Endodermal cell (in vitro differentiated cells): ENCODE results near the gene TBC1D16. TPM values are rescaled to one million over a fixed set of nuclear protein-coding genes. Genes with fewer than 3 reads are reported as not detected.

Experiments used
- DNase-seq: peaks from one replicate; pipeline ENCODE4 v3.0.0-alpha.2; 2017
- H3K27ac ChIP-seq: 2 replicates; pipeline ENCODE4 v1.5.1; 2013; ENCODE audit warnings: mild to moderate bottlenecking, low read depth, low read length, moderate library complexity
- H3K27me3 ChIP-seq: 2 replicates; pipeline ENCODE4 v1.6.1; 2013; ENCODE audit warnings: mild to moderate bottlenecking, low read length, moderate library complexity; ENCODE audit not compliant: insufficient read depth, control insufficient read depth, poor library complexity, severe bottlenecking
- H3K36me3 ChIP-seq: 2 replicates; pipeline ENCODE4 v1.7.0; 2013; ENCODE audit warnings: mild to moderate bottlenecking, low read length, moderate library complexity; ENCODE audit not compliant: control insufficient read depth, insufficient read depth
- H3K4me1 ChIP-seq: one replicate; pipeline ENCODE4 v1.7.0; 2013; ENCODE audit warnings: low read length; ENCODE audit not compliant: control insufficient read depth, insufficient read depth
- H3K4me3 ChIP-seq: 2 replicates; pipeline ENCODE4 v1.5.1; 2013; ENCODE audit warnings: mild to moderate bottlenecking, low read length, moderate library complexity
- H3K9ac ChIP-seq: 2 replicates; pipeline ENCODE4 v1.6.1; 2013; ENCODE audit warnings: mild to moderate bottlenecking, low read length, moderate library complexity; ENCODE audit not compliant: poor library complexity, severe bottlenecking; ENCODE audit errors: extremely low read depth
- H3K9me3 ChIP-seq: 2 replicates; pipeline ENCODE4 v1.6.1; 2013; ENCODE audit warnings: mild to moderate bottlenecking, low read length, moderate library complexity; ENCODE audit not compliant: control insufficient read depth
- H3K27ac Mint-ChIP-seq: 2 replicates; pipeline ENCODE4 v1.8.0; 2020; ENCODE audit warnings: mixed read lengths
- H3K27me3 Mint-ChIP-seq: 2 replicates; pipeline ENCODE4 v1.8.0; 2021; ENCODE audit warnings: mild to moderate bottlenecking, mixed read lengths; ENCODE audit not compliant: insufficient read depth
- H3K36me3 Mint-ChIP-seq: 2 replicates; pipeline ENCODE4 v1.8.0; 2020; ENCODE audit warnings: low read depth, mixed read lengths
- H3K4me1 Mint-ChIP-seq: 2 replicates; pipeline ENCODE4 v1.8.0; 2020; ENCODE audit warnings: mixed read lengths
- H3K4me3 Mint-ChIP-seq: 2 replicates; pipeline ENCODE4 v1.8.0; 2020; ENCODE audit warnings: mild to moderate bottlenecking, moderate library complexity, mixed read lengths
- H3K9me3 Mint-ChIP-seq: 2 replicates; pipeline ENCODE4 v1.8.0; 2020; ENCODE audit warnings: mild to moderate bottlenecking, mixed read lengths
- WGBS, 2 experiments: methylation state at CpG; one replicate each; pipeline versions ENCODE4 v1.1.5 to v1.1.7; 2013; ENCODE audit warnings: missing lambda C conversion rate in 2 of 2, mixed read lengths in 1 of 2; ENCODE audit not compliant: insufficient coverage in 1 of 2, insufficient read length in 1 of 2; 5-methylcytosine and 5-hydroxymethylcytosine counted together
- total RNA-seq, 2 donors: library from RNA; stranded (reverse); fragmentation: NEBNext Ultra II Directional in 1 of 2; extraction: Animal tissue kit (Norgen Biotek cat#: 25700) in 1 of 2; gene quantifications; 2 replicates in 1 of 2; 3 replicates in 1 of 2; pipeline ENCODE4 v1.2.1, GENCODE V29; 2021
- TF ChIP-seq, protein P1 (sequence below): fragments of 200-600 bp; sonication (generic); conservative IDR thresholded peaks from 2 replicates; pipeline ENCODE4 v1.5.0; 2021; ENCODE audit warnings: antibody characterized with exemption, mild to moderate bottlenecking

The TBC1D16 gene
- total RNA-seq, 2 donors from 2014 or later: 88.2 to 116 TPM

DNA sequence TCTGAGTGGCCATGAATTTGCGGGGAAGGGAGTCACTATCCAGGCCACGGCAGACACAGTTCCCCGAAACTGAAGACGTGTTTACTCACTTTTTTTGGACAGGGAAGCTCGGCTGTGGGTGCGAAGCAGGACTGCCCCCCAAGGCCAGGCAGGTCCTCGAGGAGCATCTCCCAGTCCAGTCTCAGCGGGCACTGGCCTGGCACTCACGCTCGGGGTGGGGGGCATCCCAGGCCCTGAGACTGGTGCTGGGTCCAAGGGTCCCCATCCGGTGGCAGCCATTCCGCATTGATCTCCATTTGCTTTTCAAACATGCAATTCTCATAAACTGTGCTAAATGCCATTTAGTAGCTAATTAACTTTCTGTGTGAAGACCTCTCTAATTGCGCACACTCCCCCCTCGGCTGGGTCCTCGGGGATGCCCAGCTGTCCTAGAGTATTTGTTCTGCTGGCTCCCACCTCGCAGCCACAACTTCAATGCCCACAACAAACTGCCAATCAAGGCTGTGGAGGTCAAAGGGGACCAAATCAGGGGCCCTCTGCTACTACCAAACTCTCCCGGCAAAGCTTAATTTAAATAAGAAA lies 50.2 kb downstream of the TBC1D16 start:
- Histone ChIP-seq H3K27ac (no peak overlapping the region), H3K4me3 (no peak overlapping the region), H3K9me3 (no peaks in the 10 kb centered on the region), H3K27me3 (no peaks in the 10 kb centered on the region), H3K4me1 (no peaks in the 10 kb centered on the region), H3K9ac (no peak overlapping the region), H3K36me3 (no peaks in the 10 kb centered on the region)
- Mint-ChIP-seq H3K4me3 (no peak overlapping the region), H3K9me3 (no peaks in the 10 kb centered on the region), H3K36me3 (peaks cover 5% of the 10 kb centered on the region), H3K27me3 (no peaks in the 10 kb centered on the region), H3K27ac (no peak overlapping the region), H3K4me1 (peaks cover 24% of the 10 kb centered on the region)
- TF ChIP-seq, protein P1, sequence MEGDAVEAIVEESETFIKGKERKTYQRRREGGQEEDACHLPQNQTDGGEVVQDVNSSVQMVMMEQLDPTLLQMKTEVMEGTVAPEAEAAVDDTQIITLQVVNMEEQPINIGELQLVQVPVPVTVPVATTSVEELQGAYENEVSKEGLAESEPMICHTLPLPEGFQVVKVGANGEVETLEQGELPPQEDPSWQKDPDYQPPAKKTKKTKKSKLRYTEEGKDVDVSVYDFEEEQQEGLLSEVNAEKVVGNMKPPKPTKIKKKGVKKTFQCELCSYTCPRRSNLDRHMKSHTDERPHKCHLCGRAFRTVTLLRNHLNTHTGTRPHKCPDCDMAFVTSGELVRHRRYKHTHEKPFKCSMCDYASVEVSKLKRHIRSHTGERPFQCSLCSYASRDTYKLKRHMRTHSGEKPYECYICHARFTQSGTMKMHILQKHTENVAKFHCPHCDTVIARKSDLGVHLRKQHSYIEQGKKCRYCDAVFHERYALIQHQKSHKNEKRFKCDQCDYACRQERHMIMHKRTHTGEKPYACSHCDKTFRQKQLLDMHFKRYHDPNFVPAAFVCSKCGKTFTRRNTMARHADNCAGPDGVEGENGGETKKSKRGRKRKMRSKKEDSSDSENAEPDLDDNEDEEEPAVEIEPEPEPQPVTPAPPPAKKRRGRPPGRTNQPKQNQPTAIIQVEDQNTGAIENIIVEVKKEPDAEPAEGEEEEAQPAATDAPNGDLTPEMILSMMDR: no peak
- peak; percentile 38 for DNase-seq
- WGBS, 2 experiments: 94 to 97% methylated on average over 10 to 17 of the region's 17 CpGs

DNA sequence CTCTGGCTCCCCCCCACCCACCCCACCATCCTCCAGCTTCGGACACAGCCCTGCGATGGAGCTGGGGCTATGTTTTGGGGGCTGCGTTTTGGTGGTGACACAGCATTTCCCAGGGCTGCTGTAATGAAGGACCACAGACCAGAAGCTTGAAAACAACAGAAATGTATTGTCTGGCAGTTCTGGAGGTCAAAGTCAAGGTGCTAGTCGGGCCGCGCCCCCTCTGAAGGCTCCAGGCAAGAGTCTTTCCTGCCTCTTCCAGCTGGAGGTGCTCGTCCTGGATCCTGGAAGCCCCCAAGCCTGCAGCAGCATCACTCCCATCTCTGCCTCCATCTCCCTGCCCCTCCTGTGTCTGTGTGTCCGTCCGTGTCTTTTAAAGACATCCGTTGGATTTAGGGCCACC lies 50.8 kb downstream of the TBC1D16 start:
- Histone ChIP-seq H3K36me3 (peaks cover 3% of the 10 kb centered on the region), H3K4me3 (no peak overlapping the region), H3K4me1 (no peaks in the 10 kb centered on the region), H3K27ac (no peak overlapping the region), H3K9ac (no peak overlapping the region), H3K27me3 (no peaks in the 10 kb centered on the region), H3K9me3 (no peaks in the 10 kb centered on the region)
- peaks cover 3% of the 10 kb centered on the region for H3K36me3 Mint-ChIP-seq
- H3K4me3 Mint-ChIP-seq: no peak overlapping the region
- WGBS, 2 experiments: 85 to 90% methylated on average over 3 to 10 of the region's 10 CpGs
- no peaks in the 10 kb centered on the region for H3K9me3 Mint-ChIP-seq
- DNase-seq: peak; percentile 73
- H3K27me3 Mint-ChIP-seq: no peaks in the 10 kb centered on the region
- H3K4me1 Mint-ChIP-seq: peaks cover 24% of the 10 kb centered on the region
- H3K27ac Mint-ChIP-seq: no peak overlapping the region
- TF ChIP-seq, protein P1: no peak

DNA sequence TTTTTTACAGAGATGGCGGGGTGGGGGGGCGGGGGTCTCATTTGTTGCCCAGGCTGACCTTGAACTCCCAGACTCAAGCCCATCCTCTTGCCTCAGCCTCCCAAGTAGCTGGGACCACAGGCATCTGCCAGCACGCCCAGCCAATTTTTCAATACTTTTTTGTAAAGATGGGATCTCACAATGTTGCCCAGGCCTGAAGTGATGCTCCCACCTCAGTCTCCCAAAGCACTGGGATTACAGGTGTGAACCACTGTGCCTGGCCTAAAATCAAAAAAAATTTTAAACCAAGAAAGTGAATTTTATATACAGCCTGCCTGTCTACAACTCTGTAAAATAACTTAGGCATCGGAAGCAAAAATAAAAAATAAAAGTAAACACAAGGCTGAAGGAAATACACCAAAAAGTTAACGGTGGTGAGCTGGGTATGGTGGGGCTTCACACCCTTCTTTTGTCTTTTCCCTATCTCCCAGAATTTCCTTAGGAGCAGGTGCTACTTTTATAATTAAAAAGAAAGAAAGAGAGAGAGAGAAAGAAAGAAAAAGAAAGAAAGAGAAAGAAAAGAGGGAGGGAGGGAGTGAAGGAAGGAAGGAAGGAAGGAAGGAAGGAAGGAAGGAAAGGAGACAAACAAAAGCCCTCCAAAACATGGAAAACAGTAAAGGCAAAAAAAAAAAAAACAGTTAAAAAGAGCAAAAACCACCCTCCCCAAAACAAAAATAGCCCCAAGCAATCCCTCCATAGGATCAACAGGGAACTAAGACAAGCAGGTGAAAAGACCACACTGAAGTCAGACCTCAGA lies 51.4 kb downstream of the TBC1D16 start:
- Histone ChIP-seq H3K27ac (no peak overlapping the region), H3K36me3 (peaks cover 3% of the 10 kb centered on the region), H3K27me3 (no peaks in the 10 kb centered on the region), H3K9ac (no peak overlapping the region), H3K4me3 (no peak overlapping the region), H3K9me3 (no peaks in the 10 kb centered on the region), H3K4me1 (no peaks in the 10 kb centered on the region)
- Mint-ChIP-seq H3K9me3 (no peaks in the 10 kb centered on the region), H3K4me3 (no peak overlapping the region), H3K4me1 (peaks cover 21% of the 10 kb centered on the region), H3K27ac (no peak overlapping the region), H3K36me3 (peaks cover 3% of the 10 kb centered on the region), H3K27me3 (no peaks in the 10 kb centered on the region)
- TF ChIP-seq, protein P1: no peak
- WGBS, 2 experiments: 97 to 100% methylated on average over 1 to 5 of the region's 5 CpGs
- DNase-seq: peak; percentile 19
